GM18505 (cell line): ENCODE data around the gene LRRC27.
A peak's percentile ranks its signal among the peaks of the same experiment; 100 is the strongest.

Experiments used
- ATAC-seq: cut with Tn5 transposase; IDR thresholded peaks from one replicate; pipeline ENCODE4 v1.9.1; 2021; ENCODE audit not compliant: unreplicated experiment
- POLR2A ChIP-seq: IDR thresholded peaks from 4 replicates; pipeline ENCODE4 v1.6.1; 2011; ENCODE audit warnings: borderline replicate concordance; ENCODE audit not compliant: insufficient read depth, insufficient read length; ENCODE audit errors: extremely low read depth

LRRC27 gene

GRCh38 chr10:132391676-132392020 is 59.7 kb downstream of the LRRC27 start:
- no peak for ATAC-seq
- no peak for TF ChIP-seq POLR2A

DNA sequence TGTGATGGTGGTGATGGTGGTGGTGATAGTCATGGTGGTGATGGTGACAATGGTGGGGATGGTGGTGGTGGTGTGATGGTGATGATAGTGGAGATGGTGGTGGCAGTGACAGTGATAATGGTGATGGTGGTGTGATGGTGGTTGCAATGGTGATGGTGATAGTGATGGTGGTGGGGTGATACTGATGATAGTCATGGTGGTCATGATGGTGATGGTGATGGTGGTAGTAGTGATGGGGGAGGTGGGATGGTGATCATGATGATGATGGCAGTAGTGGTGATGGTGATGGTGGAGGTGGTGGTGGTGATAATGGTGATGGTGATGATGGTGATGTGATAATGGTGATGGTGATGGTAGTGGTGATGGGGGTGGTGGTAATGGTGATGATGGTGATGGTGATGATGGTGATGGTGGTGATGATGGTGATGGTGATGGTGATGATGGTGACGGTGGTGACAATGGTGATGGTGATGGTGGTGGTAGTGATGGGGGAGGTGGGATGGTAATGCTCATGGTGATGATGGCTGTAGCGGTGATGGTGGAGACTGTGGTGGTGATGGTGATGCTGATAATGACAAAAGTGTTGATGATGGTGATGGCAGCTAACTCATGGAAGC is 60.3 kb downstream of the LRRC27 start:
- no peak for ATAC-seq
- no peak for TF ChIP-seq POLR2A

DNA sequence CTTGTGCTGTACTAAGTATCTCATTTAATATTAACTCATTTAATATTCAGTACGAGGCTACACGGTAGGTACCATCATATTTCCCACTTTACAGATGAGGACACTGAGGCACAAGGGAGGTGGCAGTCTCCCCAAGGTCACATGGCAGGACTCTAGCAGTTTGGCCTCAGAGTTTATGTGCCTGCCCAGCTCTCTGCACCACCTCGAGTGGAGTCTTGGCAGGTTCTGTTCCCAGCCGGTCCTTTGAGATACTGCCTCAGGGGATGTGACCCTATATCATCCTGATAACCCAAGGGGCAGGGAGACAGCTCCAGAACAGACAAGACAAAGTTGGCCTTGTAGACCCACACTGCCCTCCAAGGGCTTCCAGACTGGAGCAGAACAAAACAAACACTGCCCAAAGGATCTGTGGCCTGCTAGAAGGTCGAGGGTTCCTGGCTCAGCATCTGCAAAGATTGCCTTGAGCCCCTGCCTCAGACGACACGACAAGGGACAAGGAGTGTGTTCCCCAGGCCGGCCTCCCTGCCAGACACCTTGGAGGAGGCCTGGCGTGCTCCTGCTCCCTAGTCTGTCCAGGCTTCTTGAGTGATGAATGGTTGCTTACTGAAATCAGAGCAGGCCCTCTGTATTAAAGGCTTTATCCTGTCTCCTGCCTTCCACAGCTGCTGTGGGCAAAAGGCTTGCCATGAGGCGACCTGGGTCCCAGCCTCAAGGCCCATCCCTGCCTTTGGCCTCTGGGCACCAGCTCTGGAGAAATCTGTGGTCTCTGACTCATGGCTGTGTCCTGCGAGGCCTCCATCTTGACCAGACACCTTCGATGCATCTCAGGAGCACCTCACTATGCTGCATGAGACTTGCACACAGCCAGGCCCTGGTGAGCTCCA is 61.1 kb downstream of the LRRC27 start:
- ATAC-seq: no peak
- no peak for TF ChIP-seq POLR2A

DNA sequence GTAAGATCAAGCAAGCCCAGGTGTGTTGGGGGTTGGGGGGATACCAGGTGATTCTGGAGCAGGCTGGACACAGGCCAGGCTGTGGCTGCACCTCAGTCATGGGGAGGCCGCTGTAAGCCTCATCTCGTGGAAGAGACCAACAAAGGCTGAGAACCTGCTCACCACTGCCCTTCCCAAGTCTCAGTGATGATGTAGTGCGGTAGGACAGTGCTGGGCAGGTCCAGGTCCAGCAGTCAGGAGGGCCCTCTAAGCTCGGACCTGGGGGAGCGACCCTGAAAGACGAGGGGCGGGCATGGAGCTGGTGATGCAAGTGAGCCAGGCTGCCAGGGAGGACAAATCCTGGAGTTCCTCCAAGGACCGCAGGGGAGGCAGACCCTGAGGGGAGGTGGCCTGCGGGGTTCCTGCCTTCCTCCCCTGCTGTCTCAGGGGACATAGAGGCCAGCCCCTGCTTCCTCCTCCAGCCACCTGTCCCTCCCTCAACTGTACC is 61.7 kb downstream of the LRRC27 start:
- no peak for ATAC-seq
- no peak for TF ChIP-seq POLR2A

- ATAC-seq: no peak
Measured at GRCh38 chr10:132394201-132394811, 62.3 kb downstream of the LRRC27 start.

GRCh38 chr10:132394936-132395703 is 63.1 kb downstream of the LRRC27 start:
- no peak for TF ChIP-seq POLR2A

More at GRCh38 chr10:132394201-132394811, 62.3 kb downstream of the LRRC27 start:
- TF ChIP-seq POLR2A: no peak

DNA sequence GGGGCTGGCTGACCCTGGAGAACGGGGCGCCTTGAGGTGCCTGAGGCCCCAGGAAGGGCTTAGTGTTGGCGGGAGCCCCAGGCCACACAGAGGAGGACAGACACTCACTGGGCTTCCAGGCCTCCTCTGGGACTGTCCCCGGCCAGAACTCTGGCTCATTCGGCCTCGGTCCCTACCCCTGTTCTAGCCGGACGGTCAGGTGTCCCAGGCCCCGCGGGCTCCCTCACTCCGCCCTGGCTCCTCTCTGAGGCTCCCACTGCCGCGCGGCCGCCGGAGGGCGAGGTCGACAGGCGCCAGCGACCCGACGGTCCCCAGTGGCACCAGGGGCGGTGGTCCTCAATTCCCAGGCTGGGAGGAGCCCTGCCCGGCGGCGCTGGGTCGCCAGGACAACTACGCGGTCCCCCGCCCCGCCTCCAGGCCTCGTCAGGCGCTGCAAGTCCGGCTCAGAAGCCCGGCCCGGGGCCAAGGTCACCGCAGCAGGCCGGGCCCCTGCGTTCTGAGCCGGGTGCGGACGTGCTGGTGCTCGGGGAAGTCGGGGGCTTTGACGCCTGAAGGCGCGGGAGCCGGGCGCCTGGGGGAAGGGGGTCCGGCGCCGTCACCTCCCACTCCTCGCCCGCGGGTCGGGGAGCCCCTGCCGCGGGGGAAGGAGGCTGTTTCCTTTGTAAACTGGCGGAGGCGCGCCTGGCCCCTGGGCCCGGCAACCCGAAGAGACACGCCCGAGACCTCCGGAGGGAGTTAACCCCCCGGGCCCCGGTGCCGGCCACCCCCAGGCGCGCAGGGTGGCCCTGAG is 63.9 kb downstream of the LRRC27 start:
- no peak for TF ChIP-seq POLR2A
- peak; percentile 4 for ATAC-seq

More at GRCh38 chr10:132394936-132395703, 63.1 kb downstream of the LRRC27 start:
- no peak for ATAC-seq

DNA sequence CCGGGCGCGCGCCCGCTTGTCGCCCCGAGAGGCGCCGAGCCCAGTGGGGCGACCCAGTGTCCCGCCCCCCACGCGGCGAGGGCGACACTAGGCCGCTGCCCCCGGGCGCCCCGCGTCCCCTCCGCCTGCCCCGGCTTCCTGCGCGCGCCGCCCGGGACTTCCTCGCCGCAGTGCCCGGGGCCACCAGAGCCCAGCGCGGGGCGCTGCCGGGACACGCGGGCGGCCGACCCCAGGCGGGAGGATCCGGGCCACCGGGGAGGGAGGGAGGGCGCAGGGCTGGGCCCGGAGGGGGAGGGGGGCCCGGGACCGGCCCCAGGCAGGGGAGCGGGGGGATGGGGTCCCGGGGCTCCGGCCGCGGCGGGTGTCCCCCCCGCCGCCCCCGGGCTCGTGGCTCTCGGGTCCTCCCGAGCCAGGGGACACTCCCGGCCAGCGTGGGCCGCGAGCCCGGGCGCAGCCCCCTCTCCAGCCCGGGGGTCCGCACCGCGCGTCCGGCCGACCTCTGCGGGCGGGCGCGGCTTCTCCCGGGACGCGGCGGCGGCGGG is 64.6 kb downstream of the LRRC27 start:
- no peak for TF ChIP-seq POLR2A
- ATAC-seq: peak; percentile 44

GRCh38 chr10:132397036-132397541 is 65.1 kb downstream of the LRRC27 start, which contains the start of gene PWWP2B:
Gene PWWP2B, plus strand, starts transcription at chr10:132397200. Its CDS starts 27 bp downstream, at chr10:132397227.
- ATAC-seq: peak; percentile 44

DNA sequence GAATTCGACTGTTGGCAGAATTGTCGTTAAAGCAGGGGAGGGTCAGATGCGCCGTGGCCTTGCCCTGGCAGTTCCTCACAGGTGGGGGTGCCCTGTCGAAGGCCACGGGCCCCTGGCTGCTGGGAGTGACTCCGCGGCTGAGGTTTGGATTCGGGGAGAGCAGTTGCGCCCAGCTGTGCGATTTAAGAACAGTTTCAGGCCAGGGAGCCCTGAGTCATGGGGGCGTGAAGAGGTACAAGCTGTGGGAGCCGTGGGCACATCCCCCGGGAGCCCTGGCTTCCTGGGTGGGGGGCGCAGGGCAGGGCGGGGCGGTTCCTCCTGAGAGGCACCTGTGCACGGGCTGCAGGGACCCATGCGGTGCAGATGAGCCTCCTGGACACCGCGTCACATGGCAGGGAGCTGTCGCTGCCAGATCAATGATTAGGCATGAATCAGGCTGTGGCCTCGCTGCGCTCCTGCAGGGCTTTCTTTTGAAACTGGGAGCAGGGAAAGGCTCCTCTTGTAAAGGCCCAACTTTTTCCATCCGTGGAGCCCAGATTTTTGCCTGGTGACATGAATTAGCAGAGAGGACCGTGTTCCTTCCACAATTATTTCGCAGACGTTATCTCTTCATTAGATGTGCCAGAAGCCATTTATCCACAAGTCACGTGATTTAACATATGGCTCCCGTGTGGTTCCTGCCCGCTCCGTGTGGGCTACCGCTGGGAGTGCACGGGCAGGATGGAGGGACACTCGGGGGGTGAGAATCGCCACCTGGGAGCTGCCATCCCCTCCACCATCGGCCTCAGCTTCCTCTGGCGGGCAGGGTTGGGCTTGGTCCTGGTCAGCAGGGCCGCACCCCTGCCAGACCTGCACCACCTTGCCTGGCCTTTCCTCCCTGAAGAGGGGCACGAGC is 65.9 kb downstream of the LRRC27 start:
- ATAC-seq: peak; percentile 24

More at GRCh38 chr10:132397036-132397541, 65.1 kb downstream of the LRRC27 start, which contains the start of gene PWWP2B:
- TF ChIP-seq POLR2A: no peak

DNA sequence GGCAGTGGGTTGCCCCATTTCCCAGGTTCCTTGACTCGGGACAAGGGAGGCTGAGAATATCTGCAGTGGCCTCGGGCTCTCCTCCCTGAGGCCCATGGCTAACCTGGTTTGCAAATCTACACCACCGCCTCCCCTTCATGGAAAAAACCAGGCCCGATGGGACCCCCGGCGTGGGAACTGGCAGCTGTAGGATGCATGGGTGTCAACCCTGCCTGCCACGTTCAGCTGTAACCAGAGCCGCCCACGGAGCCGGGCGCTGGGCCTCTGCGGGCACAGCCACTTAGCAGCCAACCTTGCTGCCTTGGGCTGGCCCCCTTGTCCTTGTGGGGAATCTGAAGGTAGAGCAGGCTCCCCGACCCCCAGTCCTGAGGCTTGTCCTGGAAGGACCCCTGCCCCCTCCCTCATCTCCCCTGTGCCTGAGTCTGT is 66.6 kb downstream of the LRRC27 start:
- TF ChIP-seq POLR2A: no peak
- ATAC-seq: no peak

More for the DNA sequence above, 65.9 kb downstream of the LRRC27 start:
- no peak for TF ChIP-seq POLR2A
